Thyroid gland (tissue), 4 donors: Measurements from ENCODE around the gene BCL7C.

Experiments used
- CTCF ChIP-seq, 6 experiments: fragments of 200-600 bp in 3 of 6; fragments of 450-650 bp in 3 of 6; sonication (generic) in 3 of 6; IDR thresholded peaks; one replicate each; pipeline ENCODE4 v1.5.1; 2016 to 2019; ENCODE audit warnings: antibody characterized with exemption in 6 of 6, mild to moderate bottlenecking in 2 of 6, inconsistent platforms in 1 of 6, moderate library complexity in 1 of 6
- POLR2A ChIP-seq, 2 donors: fragments of 450-650 bp; IDR thresholded peaks; one replicate each; pipeline ENCODE4 v1.6.1; 2017; ENCODE audit warnings: antibody characterized with exemption in 2 of 2, mild to moderate bottlenecking in 2 of 2, moderate library complexity in 1 of 2

DNA sequence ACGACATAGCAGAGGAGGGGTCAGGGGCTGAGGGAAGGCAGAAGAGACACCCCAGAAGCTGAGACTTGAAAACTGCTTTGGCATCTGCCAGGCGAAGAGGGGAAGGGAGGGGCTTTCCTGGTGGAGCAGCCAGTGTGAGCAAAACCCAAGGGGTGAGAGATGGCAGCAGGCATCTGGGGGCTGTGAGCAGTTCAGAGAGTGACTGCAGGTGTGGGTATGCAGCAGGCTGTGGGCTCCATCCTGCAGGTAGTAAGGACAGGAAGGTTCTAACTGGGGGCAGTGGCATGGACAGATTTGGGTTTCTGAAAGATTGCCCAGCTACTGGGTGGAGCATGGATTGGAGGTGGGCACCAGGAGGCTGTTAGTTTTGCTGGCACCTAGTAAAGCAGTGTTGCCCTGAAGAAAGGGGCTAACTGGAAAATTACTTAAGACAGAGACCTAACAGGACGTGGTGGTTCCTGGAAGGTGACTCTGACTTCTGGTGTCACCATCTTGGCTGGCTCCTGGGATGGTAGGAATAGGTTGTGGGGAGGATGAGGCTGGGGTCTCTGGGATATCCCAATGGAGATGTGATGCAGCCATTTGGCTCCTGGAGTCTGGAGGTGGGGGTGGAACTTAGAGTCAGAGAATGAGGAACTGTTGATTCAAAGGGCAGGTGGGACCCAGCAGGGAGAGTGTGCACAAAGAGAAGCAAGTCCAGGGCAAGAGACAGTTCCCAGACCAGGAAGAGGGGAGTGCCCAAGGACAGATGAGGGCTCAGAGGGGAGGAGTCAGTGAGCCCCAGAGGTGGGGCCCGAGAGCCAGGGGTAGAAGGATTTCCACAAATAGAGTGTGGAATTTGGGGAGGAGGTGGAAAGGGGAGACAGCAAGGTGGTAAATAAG, 11.2 kb downstream of the BCL7C start:
- TF ChIP-seq CTCF (IDR thresholded peaks at IDR 0.05) (no peak), POLR2A (IDR thresholded peaks at IDR 0.05) (no peak)
